Stimulated activated naive CD8-positive, alpha-beta T cell treated with anti-CD3 and anti-CD28 coated beads, Interleukin-15, Interleukin-2, amounts not matched to agents 100 ng/mL and 50 ng/mL, for 24 hours (primary cell): ENCODE results near the gene LRP1.

Experiments used
- H3K27ac Mint-ChIP-seq: one replicate; pipeline ENCODE4 v1.8.0; 2021; ENCODE audit warnings: mild to moderate bottlenecking, mixed read lengths
- H3K27me3 Mint-ChIP-seq: one replicate; pipeline ENCODE4 v1.8.0; 2021; ENCODE audit warnings: mixed read lengths
- H3K36me3 Mint-ChIP-seq: one replicate; pipeline ENCODE4 v1.8.0; 2021; ENCODE audit warnings: low read depth, mixed read lengths
- H3K4me1 Mint-ChIP-seq: one replicate; pipeline ENCODE4 v1.8.0; 2021; ENCODE audit warnings: low read depth, mixed read lengths
- H3K4me3 Mint-ChIP-seq: one replicate; pipeline ENCODE4 v1.8.0; 2021; ENCODE audit warnings: mild to moderate bottlenecking, mixed read lengths
- H3K9me3 Mint-ChIP-seq: one replicate; pipeline ENCODE4 v1.8.0; 2021; ENCODE audit warnings: mixed read lengths

LRP1 gene

DNA sequence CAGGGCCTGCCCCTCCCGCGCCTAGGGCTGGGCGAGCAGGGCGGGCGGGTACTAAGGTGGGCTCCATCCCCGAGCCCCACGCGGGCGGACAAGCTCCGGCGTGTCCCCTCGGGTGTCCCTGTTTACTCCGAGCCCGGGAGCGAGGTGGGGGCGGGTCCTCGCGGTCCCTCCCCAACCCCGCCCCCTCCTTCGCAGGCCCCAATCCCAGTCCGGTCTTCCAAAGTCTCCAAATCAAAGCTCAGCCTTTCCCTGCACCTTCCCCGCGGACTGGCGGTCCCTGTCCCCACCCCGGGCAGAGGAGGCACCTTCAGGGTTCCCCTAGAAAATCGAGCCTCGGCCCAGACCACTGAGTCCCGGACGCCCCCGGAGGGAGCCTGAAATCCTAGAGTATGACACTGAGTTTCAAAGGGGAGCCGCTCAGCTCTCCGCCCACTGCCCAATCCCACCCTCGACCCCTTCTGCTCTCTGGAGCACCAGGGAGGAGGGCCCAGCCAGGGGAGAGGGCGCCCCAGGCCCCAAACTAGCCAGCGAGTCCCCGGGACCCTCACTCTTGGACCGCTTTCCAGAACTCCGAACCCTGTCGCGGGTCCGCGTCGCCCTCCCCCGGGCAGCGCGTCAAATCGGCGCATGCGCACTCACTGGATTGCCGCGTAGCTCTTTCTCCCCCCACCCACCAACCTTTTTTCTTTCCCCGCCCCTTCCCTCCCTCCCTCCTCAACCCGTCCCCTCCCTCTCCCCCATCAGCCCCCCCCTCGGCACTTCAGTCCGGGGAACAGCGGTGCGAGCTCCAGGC lies at the start of gene LRP1:
TSS of gene LRP1 (plus strand) at position 758 of the 793 bp plus-strand sequence. CDS start 482 bp downstream, outside the sequence.
- Mint-ChIP-seq H3K36me3 (no peaks in the 10 kb centered on the region), H3K4me1 (peaks cover 20% of the 10 kb centered on the region), H3K27ac (no peak within 1 kb of the TSS), H3K9me3 (no peaks in the 10 kb centered on the region), H3K4me3 (peak within 1 kb of the TSS; percentile 80), H3K27me3 (peaks cover 19% of the 10 kb centered on the region)

DNA sequence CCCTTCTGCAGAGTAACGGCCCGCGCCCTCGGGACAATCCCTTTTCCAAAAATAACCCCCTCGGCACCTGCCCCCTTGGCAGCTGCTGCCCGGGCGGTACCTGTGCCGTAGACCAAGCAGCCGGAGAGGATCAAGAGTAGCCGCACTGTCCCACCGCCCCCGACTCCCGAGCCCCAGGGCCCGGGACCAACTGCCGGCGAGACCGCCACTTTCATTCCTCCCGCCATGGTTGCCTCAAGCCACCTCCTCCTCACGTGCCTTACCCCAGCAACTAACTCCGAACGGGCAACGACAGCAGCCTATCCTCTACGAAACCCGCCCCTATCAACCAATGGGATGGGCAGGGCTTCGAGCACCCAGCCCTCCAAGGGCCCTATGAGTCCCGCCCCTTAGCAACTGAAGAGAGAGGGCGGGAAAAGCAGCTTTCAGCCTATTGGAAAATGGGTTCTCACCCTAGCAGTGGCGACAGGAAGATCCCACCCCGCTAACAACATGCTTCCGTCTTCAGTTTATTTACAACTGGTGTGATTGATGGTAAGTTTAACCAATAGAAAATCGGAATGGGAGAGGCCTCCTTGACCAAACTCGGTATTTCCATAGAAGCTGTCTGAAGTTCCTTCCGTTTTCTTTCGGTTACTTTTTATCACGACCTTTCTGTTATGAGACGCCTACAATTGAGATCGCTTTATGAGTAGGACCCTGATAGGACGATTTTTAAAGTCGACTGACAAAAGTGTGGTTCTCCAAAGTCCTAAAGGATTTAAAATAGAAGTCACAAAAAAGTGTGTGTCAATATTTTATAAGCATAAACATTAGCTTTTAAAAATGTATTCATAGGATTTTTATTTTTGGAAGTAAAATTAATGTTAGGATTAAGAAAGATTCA lies 49.5 kb upstream of the LRP1 start, which contains the start of gene NEMP1:
TSS of gene NEMP1 (minus strand) at position 273 of the 886 bp plus-strand sequence. CDS start at position 227, 46 bp downstream.
- peak within 1 kb of the TSS; percentile 97 for H3K4me3 Mint-ChIP-seq
- H3K36me3 Mint-ChIP-seq = peaks cover 4% of the 10 kb centered on the region
- no peaks in the 10 kb centered on the region for H3K9me3 Mint-ChIP-seq
- peak within 1 kb of the TSS; percentile 97 for H3K27ac Mint-ChIP-seq
- H3K27me3 Mint-ChIP-seq = no peaks in the 10 kb centered on the region
- peaks cover 48% of the 10 kb centered on the region for H3K4me1 Mint-ChIP-seq

- Mint-ChIP-seq H3K9me3 (no peaks in the 10 kb centered on the region), H3K4me3 (peak overlapping the region; percentile 39), H3K27ac (peak overlapping the region; percentile 91), H3K4me1 (peaks cover 44% of the 10 kb centered on the region), H3K27me3 (no peaks in the 10 kb centered on the region), H3K36me3 (no peaks in the 10 kb centered on the region)
These were observed 48.5 kb upstream of the LRP1 start for GRCh38 chr12:57079821-57080220.

DNA sequence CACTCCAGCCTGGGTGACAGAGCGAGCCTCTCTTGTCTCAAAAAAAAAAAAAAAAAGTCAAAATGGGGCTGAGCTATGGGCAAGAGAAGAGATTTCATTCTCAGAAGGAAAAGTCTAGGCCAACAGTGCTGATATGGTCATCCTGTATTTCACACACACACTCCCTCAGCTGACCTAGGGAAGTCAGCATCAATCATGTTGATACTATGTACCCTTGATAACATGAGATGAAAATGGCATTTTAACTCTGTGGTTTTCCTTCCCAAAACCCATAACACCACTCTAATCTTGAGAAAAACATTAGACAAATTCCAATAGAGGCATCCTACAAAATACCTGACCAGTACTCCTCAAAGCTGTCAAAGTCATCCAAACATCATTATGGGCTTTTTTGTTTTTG lies 47.4 kb upstream of the LRP1 start:
- Mint-ChIP-seq H3K36me3 (no peaks in the 10 kb centered on the region), H3K4me3 (no peak overlapping the region), H3K9me3 (no peaks in the 10 kb centered on the region), H3K27ac (peak overlapping the region; percentile 31), H3K4me1 (peaks cover 54% of the 10 kb centered on the region), H3K27me3 (no peaks in the 10 kb centered on the region)

DNA sequence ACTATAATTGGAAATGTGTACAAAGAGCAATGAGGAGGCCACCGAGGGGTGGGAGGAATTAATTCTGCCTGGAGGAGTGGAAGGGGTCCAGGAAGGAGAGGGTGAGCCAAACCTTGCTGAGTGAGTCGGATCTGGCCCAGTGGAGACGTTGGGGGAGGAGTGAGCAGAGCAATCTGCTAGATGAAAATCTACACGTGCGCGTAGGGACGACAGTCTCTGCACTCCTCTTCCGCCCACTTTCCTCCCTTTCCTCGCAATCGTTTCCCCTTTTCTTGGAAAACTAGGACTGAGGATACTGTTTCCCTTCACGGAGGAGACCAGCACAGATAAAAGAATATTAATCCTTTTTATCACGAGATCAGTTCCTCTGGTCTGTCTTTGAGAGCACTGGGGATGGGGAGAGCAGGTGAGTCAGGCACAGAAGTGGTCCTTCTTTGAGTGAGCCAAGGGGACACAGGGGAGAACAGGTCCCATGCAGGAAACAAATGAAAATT lies 42.2 kb upstream of the LRP1 start:
- Mint-ChIP-seq H3K27me3 (no peaks in the 10 kb centered on the region), H3K36me3 (peaks cover 13% of the 10 kb centered on the region), H3K4me1 (peaks cover 50% of the 10 kb centered on the region), H3K4me3 (peak overlapping the region; percentile 88), H3K9me3 (no peaks in the 10 kb centered on the region), H3K27ac (peak overlapping the region; percentile 94)

GRCh38 chr12:57086493-57087009 lies 41.7 kb upstream of the LRP1 start:
- Mint-ChIP-seq H3K27me3 (no peaks in the 10 kb centered on the region), H3K27ac (peak overlapping the region; percentile 94), H3K4me1 (peaks cover 53% of the 10 kb centered on the region), H3K36me3 (peaks cover 18% of the 10 kb centered on the region), H3K9me3 (no peaks in the 10 kb centered on the region), H3K4me3 (peak overlapping the region; percentile 88)

- peak overlapping the region; percentile 98 for H3K27ac Mint-ChIP-seq
- H3K27me3 Mint-ChIP-seq = no peaks in the 10 kb centered on the region
- H3K36me3 Mint-ChIP-seq = peaks cover 21% of the 10 kb centered on the region
- peaks cover 59% of the 10 kb centered on the region for H3K4me1 Mint-ChIP-seq
- H3K4me3 Mint-ChIP-seq = peak overlapping the region; percentile 88
- no peaks in the 10 kb centered on the region for H3K9me3 Mint-ChIP-seq
These were observed 41.1 kb upstream of the LRP1 start for GRCh38 chr12:57087010-57087690.

DNA sequence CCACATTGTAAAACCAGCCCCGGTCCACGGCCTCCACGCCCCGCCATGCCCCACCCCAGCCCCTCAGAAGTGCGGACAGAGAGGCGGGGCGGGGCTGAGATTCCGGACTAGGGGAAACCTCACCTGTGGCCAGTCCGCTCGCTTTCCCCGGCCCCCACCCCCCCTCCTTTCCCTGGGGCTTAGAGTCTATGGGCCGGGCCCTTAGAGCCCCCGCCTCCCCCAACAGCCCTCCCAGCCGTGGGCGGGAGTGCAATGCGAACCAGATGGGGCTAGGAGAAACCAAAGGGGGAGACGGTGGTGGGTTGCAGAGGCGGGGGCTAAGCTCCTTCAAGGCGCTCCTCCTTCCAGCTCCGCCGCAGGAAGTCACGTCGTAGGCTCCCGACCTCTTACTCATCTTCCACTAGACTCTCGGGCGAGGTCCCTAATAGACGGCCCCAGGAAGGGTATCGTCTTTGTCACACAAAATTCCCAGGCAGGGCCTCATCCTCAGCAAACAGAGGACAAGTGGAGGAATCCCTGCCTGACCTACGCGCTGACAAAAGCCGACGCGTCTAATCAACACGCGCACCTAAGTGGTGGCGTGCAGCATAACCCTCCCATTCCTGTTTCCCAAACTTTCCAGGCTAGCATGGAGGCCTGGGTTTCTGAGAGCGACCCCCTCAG lies 40.5 kb upstream of the LRP1 start:
- Mint-ChIP-seq H3K27ac (peak overlapping the region; percentile 98), H3K4me3 (peak overlapping the region; percentile 88), H3K27me3 (no peaks in the 10 kb centered on the region), H3K36me3 (peaks cover 27% of the 10 kb centered on the region), H3K4me1 (peaks cover 66% of the 10 kb centered on the region), H3K9me3 (no peaks in the 10 kb centered on the region)

- H3K27me3 Mint-ChIP-seq = no peaks in the 10 kb centered on the region
- peaks cover 70% of the 10 kb centered on the region for H3K4me1 Mint-ChIP-seq
- peak within 1 kb of the TSS; percentile 93 for H3K4me3 Mint-ChIP-seq
- H3K9me3 Mint-ChIP-seq = no peaks in the 10 kb centered on the region
- H3K27ac Mint-ChIP-seq = peak within 1 kb of the TSS; percentile 98
- H3K36me3 Mint-ChIP-seq = peaks cover 31% of the 10 kb centered on the region
These were observed 39.7 kb upstream of the LRP1 start, which contains the start of gene NAB2 for GRCh38 chr12:57088354-57089270. Gene NAB2, plus strand, starts transcription at chr12:57089114. Its CDS starts 158 bp downstream, at chr12:57089272.

- H3K4me1 Mint-ChIP-seq = peaks cover 75% of the 10 kb centered on the region
- peaks cover 38% of the 10 kb centered on the region for H3K36me3 Mint-ChIP-seq
- H3K27me3 Mint-ChIP-seq = no peaks in the 10 kb centered on the region
- H3K27ac Mint-ChIP-seq = peak overlapping the region; percentile 89
- H3K4me3 Mint-ChIP-seq = peak overlapping the region; percentile 93
- no peaks in the 10 kb centered on the region for H3K9me3 Mint-ChIP-seq
These were observed 38.7 kb upstream of the LRP1 start for GRCh38 chr12:57089271-57090245.

GRCh38 chr12:57090490-57090889 lies 37.8 kb upstream of the LRP1 start:
- Mint-ChIP-seq H3K36me3 (peaks cover 45% of the 10 kb centered on the region), H3K27me3 (no peaks in the 10 kb centered on the region), H3K27ac (peak overlapping the region; percentile 75), H3K4me3 (peak overlapping the region; percentile 93), H3K9me3 (no peaks in the 10 kb centered on the region), H3K4me1 (peaks cover 74% of the 10 kb centered on the region)

DNA sequence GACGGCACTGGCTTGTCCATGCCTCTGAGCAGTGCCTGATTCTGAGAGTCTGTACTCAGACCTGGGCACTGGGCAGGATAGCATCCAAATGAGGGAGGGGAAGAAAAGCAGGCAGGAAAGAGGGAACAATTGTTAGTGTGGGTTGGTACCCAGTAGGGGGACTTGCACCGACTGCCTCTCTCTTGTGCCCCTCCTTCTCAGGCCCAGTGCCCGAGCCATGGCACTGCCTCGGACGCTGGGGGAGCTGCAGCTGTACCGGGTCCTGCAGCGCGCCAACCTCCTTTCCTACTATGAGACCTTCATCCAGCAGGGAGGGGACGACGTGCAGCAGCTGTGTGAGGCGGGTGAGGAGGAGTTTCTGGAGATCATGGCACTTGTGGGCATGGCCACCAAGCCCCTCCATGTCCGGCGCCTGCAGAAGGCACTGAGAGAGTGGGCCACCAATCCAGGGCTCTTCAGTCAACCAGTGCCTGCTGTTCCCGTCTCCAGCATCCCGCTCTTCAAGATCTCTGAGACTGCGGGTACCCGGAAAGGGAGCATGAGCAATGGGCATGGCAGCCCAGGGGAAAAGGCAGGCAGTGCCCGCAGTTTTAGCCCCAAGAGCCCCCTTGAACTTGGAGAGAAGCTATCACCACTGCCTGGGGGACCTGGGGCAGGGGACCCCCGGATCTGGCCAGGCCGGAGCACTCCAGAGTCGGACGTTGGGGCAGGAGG lies 37.2 kb upstream of the LRP1 start:
- Mint-ChIP-seq H3K9me3 (no peaks in the 10 kb centered on the region), H3K27ac (peak overlapping the region; percentile 75), H3K36me3 (peaks cover 51% of the 10 kb centered on the region), H3K27me3 (no peaks in the 10 kb centered on the region), H3K4me3 (peak overlapping the region; percentile 93), H3K4me1 (peaks cover 74% of the 10 kb centered on the region)
